GM18519 (cell line): ENCODE measurements around the gene TGDS.

ENCODE experiments used
- ATAC-seq: cut with Tn5 transposase; IDR thresholded peaks from one replicate; pipeline ENCODE4 v1.9.1; 2021; ENCODE audit warnings: mild to moderate bottlenecking, moderate library complexity; ENCODE audit not compliant: unreplicated experiment, low FRiP score

The TGDS gene

GRCh38 chr13:94601446-94602431 lies 5.8 kb upstream of the TGDS start, which contains the start of gene GPR180:
Gene GPR180 (plus strand): TSS chr13:94601857. CDS start chr13:94601928, 71 bp downstream.
- peak; percentile 99 for ATAC-seq

- ATAC-seq, result no peak
Measured at GRCh38 chr13:94599877-94600276, 3.9 kb upstream of the TGDS start.

GRCh38 chr13:94598281-94598680 lies 2.3 kb upstream of the TGDS start:
- ATAC-seq, result no peak

- no peak for ATAC-seq
Measured at GRCh38 chr13:94596575-94596971, 621 bp upstream of the TGDS start.

- peak; percentile 19 for ATAC-seq
Measured at GRCh38 chr13:94595001-94595949, 677 bp downstream of the TGDS start.

GRCh38 chr13:94590744-94591143 lies 5.2 kb downstream of the TGDS start:
- no peak for ATAC-seq

- no peak for ATAC-seq
Measured at GRCh38 chr13:94588541-94588940, 7.4 kb downstream of the TGDS start.

GRCh38 chr13:94586371-94586770 lies 9.6 kb downstream of the TGDS start:
- no peak for ATAC-seq

GRCh38 chr13:94585543-94586101 lies 10.3 kb downstream of the TGDS start:
- no peak for ATAC-seq

- no peak for ATAC-seq
Measured at GRCh38 chr13:94583926-94584325, 12.0 kb downstream of the TGDS start.

- ATAC-seq, result no peak
Measured at GRCh38 chr13:94579063-94579462, 16.9 kb downstream of the TGDS start.

GRCh38 chr13:94569615-94570014 lies 26.3 kb downstream of the TGDS start:
- ATAC-seq, result no peak

- ATAC-seq, result no peak
Measured at GRCh38 chr13:94568443-94568842, 27.5 kb downstream of the TGDS start.

GRCh38 chr13:94567581-94567980 lies 28.4 kb downstream of the TGDS start:
- ATAC-seq, result no peak

- ATAC-seq, result no peak
Measured at GRCh38 chr13:94561126-94561525, 34.8 kb downstream of the TGDS start.

GRCh38 chr13:94560116-94560515 lies 35.8 kb downstream of the TGDS start:
- no peak for ATAC-seq

GRCh38 chr13:94559222-94559795 lies 36.6 kb downstream of the TGDS start:
- no peak for ATAC-seq

- no peak for ATAC-seq
Measured at GRCh38 chr13:94558716-94559115, 37.2 kb downstream of the TGDS start.

GRCh38 chr13:94557684-94558235 lies 38.2 kb downstream of the TGDS start:
- ATAC-seq, result no peak

- ATAC-seq, result no peak
Measured at GRCh38 chr13:94556621-94557020, 39.3 kb downstream of the TGDS start.
